Gastrocnemius medialis (tissue), 4 donors: ENCODE results near the gene AMIGO3. TPM values are rescaled to one million over a fixed set of nuclear protein-coding genes. Genes with fewer than 3 reads are reported as not detected.
A peak's percentile ranks its signal among the peaks of the same experiment; 100 is the strongest.

Source experiments
- ATAC-seq, 2 donors: fragments of 150-250 bp; one replicate each; pipeline ENCODE4 v1.9.1; 2016
- DNase-seq, 2 donors: peaks; one replicate each; pipeline ENCODE4 v3.0.0-alpha.2; 2019
- H3K27ac ChIP-seq, 4 donors: fragments of 200-600 bp; sonication (generic); 1 replicate in 1 of 4; 2 replicates in 3 of 4; pipeline ENCODE4 v1.5.1; 2016 to 2018; ENCODE audit warnings: mild to moderate bottlenecking in 2 of 4, moderate library complexity in 1 of 4
- H3K27me3 ChIP-seq, 3 donors: fragments of 200-600 bp; sonication (generic) in 2 of 3; 1 replicate in 1 of 3; 2 replicates in 2 of 3; pipeline versions ENCODE4 v1.5.1 to v1.6.0; 2016 to 2019; ENCODE audit warnings: mild to moderate bottlenecking in 1 of 3, moderate library complexity in 1 of 3
- H3K36me3 ChIP-seq, 2 donors: fragments of 200-600 bp; sonication (generic) in 1 of 2; one replicate each; pipeline ENCODE4 v1.5.1; 2017 to 2018
- H3K4me1 ChIP-seq, 2 donors: fragments of 200-600 bp; sonication (generic) in 1 of 2; one replicate each; pipeline ENCODE4 v1.5.1; 2016 to 2017; ENCODE audit warnings: mild to moderate bottlenecking in 2 of 2
- H3K4me3 ChIP-seq, 4 donors: fragments of 200-600 bp; sonication (generic) in 3 of 4; 1 replicate in 1 of 4; 2 replicates in 3 of 4; pipeline ENCODE4 v1.5.1; 2016 to 2019; ENCODE audit warnings: mild to moderate bottlenecking in 2 of 4
- H3K9me3 ChIP-seq, 3 donors: fragments of 200-600 bp; sonication (generic) in 2 of 3; 1 replicate in 1 of 3; 2 replicates in 2 of 3; pipeline ENCODE4 v1.5.1; 2016 to 2019
- POLR2A ChIP-seq, 2 donors: fragments of 450-650 bp; IDR thresholded peaks; one replicate each; pipeline ENCODE4 v1.6.1; 2017; ENCODE audit warnings: antibody characterized with exemption in 2 of 2, mild to moderate bottlenecking in 2 of 2, moderate library complexity in 2 of 2
- in situ Hi-C, 4 donors: fragments of 200-750 bp; cut with MboI; loops; one replicate each; pipeline versions ENCODE4 v1.15.0 to v1.8.0; 2017; ENCODE audit warnings: low sequenced_read_pairs in 4 of 4
- intact Hi-C: fragments of 100-400 bp; cut with DNase I; formaldehyde crosslinking; loops from one replicate; pipeline ENCODE4 v1.15.1; 2023; ENCODE audit warnings: low total_unique reads
- total RNA-seq, 4 donors: library from RNA; depleted of rRNA; stranded (reverse); fragments of >200 nt; gene quantifications; one replicate each; pipeline versions ENCODE4 v1.1.0 to v1.2.3, GENCODE V29; 2016
- TF ChIP-seq, protein P1 (sequence below), 5 experiments: fragments of 450-650 bp in 3 of 5; fragments of 200-600 bp in 2 of 5; sonication (generic) in 2 of 5; IDR thresholded peaks in 4 of 5; conservative IDR thresholded peaks in 1 of 5; 1 replicate in 4 of 5; 2 replicates in 1 of 5; pipeline ENCODE4 v1.5.1; 2016 to 2019; ENCODE audit warnings: antibody characterized with exemption in 5 of 5, mild to moderate bottlenecking in 3 of 5, moderate library complexity in 3 of 5

AMIGO3 gene
- total RNA-seq, 4 donors from 2014 or later = 0.10 to 0.76 (median 0.42) TPM; not detected in 1

DNA sequence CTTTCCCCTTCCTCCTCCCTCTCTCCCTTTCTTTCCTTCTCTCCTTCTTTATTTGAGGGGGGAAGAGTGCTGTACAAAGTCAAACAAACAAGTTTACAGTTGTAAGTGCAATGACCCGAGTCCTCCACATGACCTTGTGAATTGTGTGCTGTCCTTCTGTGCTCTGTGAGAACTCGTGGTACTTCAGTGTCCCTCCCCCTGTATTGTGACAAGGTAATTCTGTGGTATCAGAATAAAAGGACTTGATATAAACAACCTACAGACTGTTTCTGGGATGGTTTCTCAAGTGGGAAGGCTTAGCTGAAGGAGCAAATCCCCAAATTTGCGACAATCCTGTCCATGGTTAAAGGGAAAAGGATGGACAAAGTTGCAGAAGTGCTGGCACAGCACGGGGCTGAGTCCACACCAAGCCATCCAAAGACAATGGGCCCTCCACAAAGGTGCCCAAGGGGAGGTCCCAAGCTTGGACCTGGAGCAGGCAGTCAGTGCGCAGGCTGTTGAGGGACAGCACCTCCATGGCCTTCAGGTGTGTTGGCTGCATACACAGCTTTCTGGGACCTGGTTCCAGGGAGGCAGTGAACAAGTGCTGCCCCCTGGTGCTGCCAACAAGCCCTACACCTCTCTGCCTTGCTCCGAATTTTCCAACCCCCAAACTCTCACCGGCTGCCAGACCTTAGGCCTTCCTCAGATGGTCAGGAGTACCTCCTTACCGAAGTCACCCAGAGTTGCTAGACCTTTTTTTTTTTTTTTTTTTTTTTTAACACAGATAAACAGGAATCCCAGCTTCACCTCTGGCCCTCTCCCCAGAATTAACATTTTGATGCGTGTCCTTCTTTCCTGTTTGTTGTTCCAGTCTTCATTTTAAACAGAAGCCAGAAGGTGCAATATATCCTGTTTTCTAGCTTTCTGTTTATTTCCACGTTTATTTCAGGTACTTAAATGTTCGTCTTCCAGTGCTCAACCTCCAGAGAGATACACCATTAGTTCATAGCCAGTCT, 47.9 kb downstream of the AMIGO3 start:
- Histone ChIP-seq H3K27me3 (peaks cover 0 to 3% (median 0%) of the 10 kb centered on the region in 3 donors), H3K36me3 (peaks cover 0 to 11% of the 10 kb centered on the region in 2 donors), H3K4me3 (no peak overlapping the region), H3K27ac (peak overlapping the region in 2 of 4 donors; percentile 7 to 41), H3K9me3 (no peaks in the 10 kb centered on the region), H3K4me1 (peaks cover 16 to 17% of the 10 kb centered on the region in 2 donors)
- TF ChIP-seq POLR2A (IDR thresholded peaks at IDR 0.05) = no peak
- TF ChIP-seq, protein P1, sequence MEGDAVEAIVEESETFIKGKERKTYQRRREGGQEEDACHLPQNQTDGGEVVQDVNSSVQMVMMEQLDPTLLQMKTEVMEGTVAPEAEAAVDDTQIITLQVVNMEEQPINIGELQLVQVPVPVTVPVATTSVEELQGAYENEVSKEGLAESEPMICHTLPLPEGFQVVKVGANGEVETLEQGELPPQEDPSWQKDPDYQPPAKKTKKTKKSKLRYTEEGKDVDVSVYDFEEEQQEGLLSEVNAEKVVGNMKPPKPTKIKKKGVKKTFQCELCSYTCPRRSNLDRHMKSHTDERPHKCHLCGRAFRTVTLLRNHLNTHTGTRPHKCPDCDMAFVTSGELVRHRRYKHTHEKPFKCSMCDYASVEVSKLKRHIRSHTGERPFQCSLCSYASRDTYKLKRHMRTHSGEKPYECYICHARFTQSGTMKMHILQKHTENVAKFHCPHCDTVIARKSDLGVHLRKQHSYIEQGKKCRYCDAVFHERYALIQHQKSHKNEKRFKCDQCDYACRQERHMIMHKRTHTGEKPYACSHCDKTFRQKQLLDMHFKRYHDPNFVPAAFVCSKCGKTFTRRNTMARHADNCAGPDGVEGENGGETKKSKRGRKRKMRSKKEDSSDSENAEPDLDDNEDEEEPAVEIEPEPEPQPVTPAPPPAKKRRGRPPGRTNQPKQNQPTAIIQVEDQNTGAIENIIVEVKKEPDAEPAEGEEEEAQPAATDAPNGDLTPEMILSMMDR (IDR thresholded peaks at IDR 0.05 in 4 of 5, conservative IDR thresholded peaks at IDR 0.05 in 1 of 5) = peak; percentile 75 to 88 (median 86)
- in situ Hi-C loops (loop anchor here (5.0 to 10.0 kb wide), 2 partner anchors 134 to 137 kb away; no protein-coding TSS in a partner anchor), intact Hi-C loops (loop anchor here (1.0 to 5.0 kb wide), 4 partner anchors 199 to 649 kb away; partner anchors contain the start of genes DAG1, NDUFAF3 and QRICH1)
- peak; percentile 35 to 73 for DNase-seq
- peak; percentile 31 to 37 for ATAC-seq

DNA sequence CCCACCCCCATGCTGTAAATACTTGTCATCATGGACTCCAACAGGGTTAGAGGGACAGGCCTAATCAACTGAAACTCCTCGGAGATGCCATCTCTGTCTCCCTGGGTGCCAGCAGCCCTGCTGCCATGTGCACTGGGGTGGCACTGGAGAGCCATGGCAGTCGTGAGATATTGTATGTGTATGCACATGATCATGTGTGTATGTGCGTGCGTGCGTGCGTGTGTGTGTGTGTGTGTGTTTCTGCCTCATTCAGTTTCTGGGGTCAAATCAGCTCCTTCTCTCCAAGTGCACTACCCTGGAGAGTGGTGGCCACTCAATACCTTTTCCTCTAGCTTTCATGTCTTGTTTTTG, 48.6 kb downstream of the AMIGO3 start:
- Histone ChIP-seq H3K9me3 (no peaks in the 10 kb centered on the region), H3K36me3 (peaks cover 0 to 4% of the 10 kb centered on the region in 2 donors), H3K27me3 (peaks cover 0 to 3% (median 0%) of the 10 kb centered on the region in 3 donors), H3K4me1 (peaks cover 16 to 17% of the 10 kb centered on the region in 2 donors), H3K4me3 (no peak overlapping the region), H3K27ac (no peak overlapping the region)
- TF ChIP-seq POLR2A (IDR thresholded peaks at IDR 0.05) = no peak
- TF ChIP-seq, protein P1 (IDR thresholded peaks at IDR 0.05 in 4 of 5, conservative IDR thresholded peaks at IDR 0.05 in 1 of 5) = no peak
- in situ Hi-C loops (loop anchor here (5.0 to 10.0 kb wide), 2 partner anchors 134 to 136 kb away; no protein-coding TSS in a partner anchor), intact Hi-C loops (loop anchor here (1.0 to 5.0 kb wide), 4 partner anchors 199 to 649 kb away; partner anchors contain the start of genes DAG1, NDUFAF3 and QRICH1)
- ATAC-seq = no peak
- no peak for DNase-seq

DNA sequence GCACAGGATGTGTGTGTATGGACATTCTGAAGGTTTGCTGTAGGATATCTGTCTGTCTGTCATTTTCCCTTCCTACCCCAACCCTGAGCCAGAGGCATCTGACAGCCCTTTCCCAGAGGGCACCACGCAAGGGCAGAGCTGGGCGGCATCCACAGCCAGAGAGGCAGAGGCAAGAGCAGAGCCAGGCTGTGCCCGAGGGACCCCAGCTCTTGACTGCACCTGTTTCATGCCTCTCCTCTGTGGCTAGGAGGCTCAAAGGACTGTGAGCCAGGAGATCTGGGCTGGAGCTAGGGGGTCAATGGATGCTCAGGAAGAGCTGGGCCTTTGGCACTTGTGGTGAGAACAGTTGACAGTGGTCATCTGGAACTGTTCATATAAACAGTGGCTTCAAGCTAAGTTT, 50.1 kb downstream of the AMIGO3 start:
- in situ Hi-C loops = no loop called here
- peaks cover 5 to 6% of the 10 kb centered on the region in 2 donors for H3K4me1 ChIP-seq
- no peak overlapping the region for H3K27ac ChIP-seq
- ATAC-seq (no peak), DNase-seq (no peak)
- no peaks in the 10 kb centered on the region for H3K9me3 ChIP-seq
- intact Hi-C loops = no loop called here
- H3K4me3 ChIP-seq = no peak overlapping the region
- H3K36me3 ChIP-seq = no peaks in the 10 kb centered on the region
- TF ChIP-seq, protein P1 (IDR thresholded peaks at IDR 0.05 in 4 of 5, conservative IDR thresholded peaks at IDR 0.05 in 1 of 5) = no peak
- TF ChIP-seq POLR2A (IDR thresholded peaks at IDR 0.05) = no peak
- peaks cover 0 to 3% (median 0%) of the 10 kb centered on the region in 3 donors for H3K27me3 ChIP-seq

DNA sequence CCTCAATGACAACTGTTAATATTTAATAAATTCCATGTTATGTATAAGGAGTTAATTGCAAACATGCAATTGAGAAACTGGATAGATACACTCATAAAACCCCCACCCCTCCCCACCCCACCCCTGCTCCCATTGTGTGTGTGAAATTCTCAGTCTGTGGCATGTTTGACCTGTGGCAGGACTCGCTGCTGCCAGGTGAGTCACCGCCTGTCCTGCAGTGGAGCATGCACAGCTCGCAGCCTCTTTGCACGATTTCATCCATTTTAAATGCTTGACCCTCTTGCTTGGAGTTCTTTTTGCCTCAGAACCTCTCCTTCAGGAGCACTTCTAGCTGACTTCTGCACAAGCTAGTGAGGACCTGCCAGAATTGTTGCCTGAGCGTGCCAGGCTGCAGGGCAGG, 50.6 kb downstream of the AMIGO3 start:
- in situ Hi-C loops (no loop called here), intact Hi-C loops (no loop called here)
- Histone ChIP-seq H3K4me1 (peaks cover 5 to 6% of the 10 kb centered on the region in 2 donors), H3K36me3 (no peaks in the 10 kb centered on the region), H3K27me3 (peaks cover 0 to 3% (median 0%) of the 10 kb centered on the region in 3 donors), H3K9me3 (no peaks in the 10 kb centered on the region), H3K4me3 (no peak overlapping the region), H3K27ac (no peak overlapping the region)
- ATAC-seq (no peak), DNase-seq (no peak)
- TF ChIP-seq, protein P1 (IDR thresholded peaks at IDR 0.05 in 4 of 5, conservative IDR thresholded peaks at IDR 0.05 in 1 of 5) = no peak
- no peak for TF ChIP-seq POLR2A (IDR thresholded peaks at IDR 0.05)
